ENCODE results near the gene GYPB.
"Not testable (repeated sequence)": the region's sequence is repeated elsewhere in the genome, so short reads cannot be mapped to it uniquely, and the experiment has no call there.

The GYPB gene

DNA sequence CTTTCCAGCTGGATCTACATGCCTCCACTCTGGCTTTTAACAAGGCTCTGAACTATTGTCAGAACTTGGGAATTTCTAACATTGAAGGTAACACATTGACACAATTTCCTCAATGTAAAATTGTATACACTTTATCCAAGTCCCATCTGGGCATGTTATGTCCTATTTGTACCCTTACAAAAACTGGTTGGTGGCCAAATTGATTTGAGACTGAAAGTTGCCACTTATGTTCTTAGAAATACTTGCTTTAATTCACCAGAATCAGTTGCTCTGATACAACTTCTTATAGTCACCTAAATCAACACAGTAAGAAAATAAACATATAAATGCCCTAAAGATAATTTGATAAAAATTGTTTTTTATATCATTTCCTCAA, 15.3 kb downstream of the GYPB start:
- not testable (repeated sequence) for ATAC-seq

DNA sequence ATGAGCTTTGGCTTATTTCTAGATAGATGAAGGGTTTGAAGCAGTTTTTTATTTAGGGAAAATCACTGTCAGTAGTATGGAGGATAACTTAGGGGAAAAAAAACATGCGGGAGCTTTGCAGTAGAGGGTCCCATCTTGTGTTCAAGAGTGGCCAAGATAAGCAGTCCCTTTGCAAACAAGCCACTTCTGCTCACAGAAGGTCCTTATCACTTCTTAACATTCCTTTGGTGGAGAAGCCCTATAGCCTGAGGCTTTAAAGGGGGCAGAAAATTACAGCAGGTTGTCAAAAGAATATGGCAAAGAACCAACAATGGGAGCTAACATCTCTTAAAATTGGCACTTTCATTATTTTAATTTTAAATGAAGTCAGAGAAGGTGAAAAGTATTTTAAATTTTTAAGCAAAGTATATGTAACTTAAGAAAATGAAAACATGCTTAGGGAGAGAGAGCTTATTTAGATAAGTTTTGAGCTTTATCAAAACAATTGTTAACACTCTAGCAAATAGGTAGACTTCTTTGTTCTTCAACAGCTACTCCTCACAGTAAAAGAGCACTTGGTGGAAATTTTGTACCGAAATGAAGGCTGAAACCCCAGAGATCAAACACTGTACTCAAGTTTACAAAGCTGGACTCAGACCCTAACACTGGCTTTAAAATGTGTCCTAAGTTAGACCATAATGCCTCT, 15.8 kb downstream of the GYPB start:
- not testable (repeated sequence) for ATAC-seq

DNA sequence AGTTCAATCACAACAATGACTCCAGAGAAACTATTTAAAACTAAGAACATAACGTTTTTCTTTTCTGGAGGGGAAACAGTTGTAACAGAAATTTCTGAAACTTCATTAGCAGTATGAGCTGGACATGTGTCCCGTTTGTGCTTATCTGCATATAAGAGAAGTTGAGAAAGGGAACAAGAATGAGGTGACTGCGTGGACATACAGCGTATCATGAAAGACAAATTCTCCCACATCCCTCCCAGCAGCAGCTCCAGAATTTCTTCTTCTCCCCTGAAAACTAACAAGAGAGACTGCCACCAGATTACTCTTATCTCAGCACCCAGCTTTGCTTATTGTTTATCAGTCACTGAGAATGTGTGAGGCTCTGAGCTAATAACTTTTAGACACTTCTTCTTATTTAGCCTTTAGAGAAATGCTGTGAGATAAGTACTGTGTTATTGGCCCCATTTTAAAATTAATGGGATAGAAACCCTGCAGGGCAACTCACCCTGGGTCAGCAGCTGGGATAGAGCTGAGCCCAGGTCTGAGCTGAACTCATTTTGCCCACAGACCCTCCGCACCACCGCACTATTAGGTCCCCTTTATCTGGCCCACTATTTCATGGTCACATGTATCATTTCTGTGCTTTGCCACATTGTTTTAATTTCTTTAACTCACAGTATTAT, 18.7 kb downstream of the GYPB start:
- ATAC-seq: not testable (repeated sequence)

DNA sequence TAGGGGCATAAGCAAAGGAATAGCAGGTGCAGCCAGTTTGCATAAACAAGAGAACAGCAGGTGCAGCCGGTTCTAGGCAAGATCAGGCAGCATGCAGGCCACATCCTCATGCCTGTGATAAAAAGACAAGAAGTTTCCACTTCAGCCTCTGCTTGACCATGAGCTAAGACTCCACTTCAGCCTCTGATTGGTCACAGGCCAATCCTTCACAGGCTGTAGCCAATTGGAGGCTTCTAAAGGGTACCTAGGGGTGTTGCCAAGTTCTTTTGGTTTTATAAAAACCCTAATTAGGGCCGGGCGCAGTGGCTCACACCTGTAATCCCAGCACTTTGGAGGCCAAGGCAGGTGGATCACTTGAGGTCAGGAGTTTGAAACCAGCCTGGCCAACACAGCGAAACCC, 23.0 kb downstream of the GYPB start:
- ATAC-seq: not testable (repeated sequence)

DNA sequence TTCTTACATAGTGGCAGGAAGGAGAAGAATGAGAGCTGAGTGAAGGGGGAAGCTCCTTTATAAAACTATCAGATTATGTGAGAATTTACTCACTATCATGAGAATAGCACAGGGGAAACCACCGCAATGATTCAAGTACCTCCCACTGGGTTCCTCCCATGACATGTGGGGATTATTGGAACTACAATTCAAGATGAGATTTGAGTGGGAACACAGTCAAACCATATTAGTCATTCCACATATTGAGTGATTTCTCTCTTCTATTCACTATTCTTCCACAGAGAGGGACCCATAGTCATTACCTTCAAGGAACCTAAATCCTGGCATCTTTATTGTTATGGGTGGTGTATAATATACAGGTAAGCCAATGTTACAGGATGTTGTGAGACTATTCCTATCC, 27.4 kb downstream of the GYPB start:
- ATAC-seq: not testable (repeated sequence)

DNA sequence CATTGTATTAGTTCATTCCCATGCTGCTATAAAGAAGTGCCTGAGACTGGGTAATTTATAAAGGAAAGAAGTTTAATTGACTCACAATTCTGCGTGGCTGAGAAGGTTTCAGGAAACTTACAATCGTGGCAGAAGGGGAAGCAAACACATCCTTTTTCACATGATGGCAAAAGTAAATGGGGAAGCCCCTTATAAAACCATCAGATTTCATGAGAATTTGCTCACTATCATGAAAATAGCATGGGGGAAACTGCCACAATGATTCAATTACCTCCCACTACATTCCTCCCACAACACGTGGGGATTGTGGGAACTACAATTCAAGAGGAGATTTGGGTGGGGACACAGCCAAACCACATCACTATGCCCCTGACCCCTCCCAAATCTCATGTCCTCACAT, 28.5 kb downstream of the GYPB start:
- not testable (repeated sequence) for ATAC-seq

DNA sequence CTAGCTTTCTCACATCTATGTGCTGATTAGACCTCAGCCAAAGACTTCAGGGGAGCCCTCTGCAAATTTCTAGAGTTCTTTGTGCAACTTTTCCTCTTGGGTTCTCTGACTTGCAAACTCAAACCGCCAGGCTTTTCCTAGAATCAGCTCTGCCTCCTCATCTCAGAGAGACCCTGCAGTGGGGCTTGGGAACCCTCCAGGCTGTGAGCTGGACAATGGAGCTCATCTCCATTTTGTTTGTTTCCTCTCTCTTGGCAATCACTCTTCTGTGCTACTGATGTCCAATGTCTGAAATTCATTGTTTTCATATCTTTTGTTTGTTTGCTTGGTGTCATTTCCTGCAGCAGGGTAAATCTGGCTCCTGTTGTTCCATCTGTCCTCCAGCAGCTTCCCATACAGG, 33.0 kb downstream of the GYPB start:
- no peak for ATAC-seq
- TF ChIP-seq, protein P1, sequence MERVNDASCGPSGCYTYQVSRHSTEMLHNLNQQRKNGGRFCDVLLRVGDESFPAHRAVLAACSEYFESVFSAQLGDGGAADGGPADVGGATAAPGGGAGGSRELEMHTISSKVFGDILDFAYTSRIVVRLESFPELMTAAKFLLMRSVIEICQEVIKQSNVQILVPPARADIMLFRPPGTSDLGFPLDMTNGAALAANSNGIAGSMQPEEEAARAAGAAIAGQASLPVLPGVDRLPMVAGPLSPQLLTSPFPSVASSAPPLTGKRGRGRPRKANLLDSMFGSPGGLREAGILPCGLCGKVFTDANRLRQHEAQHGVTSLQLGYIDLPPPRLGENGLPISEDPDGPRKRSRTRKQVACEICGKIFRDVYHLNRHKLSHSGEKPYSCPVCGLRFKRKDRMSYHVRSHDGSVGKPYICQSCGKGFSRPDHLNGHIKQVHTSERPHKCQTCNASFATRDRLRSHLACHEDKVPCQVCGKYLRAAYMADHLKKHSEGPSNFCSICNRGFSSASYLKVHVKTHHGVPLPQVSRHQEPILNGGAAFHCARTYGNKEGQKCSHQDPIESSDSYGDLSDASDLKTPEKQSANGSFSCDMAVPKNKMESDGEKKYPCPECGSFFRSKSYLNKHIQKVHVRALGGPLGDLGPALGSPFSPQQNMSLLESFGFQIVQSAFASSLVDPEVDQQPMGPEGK (CRISPR knock-in tag; IDR thresholded peaks at IDR 0.05; ENCODE audit: borderline replicate concordance): no peak
- TF ChIP-seq BACH2 (CRISPR knock-in tag; IDR thresholded peaks at IDR 0.05; ENCODE audit: borderline replicate concordance): no peak
- TF ChIP-seq SNAI2 (CRISPR knock-in tag; IDR thresholded peaks at IDR 0.05): no peak
- TF ChIP-seq ARNTL (CRISPR knock-in tag; IDR thresholded peaks at IDR 0.05; ENCODE audit: borderline replicate concordance, low read depth): no peak
- TF ChIP-seq PPARA (CRISPR knock-in tag; IDR thresholded peaks at IDR 0.05; ENCODE audit: borderline replicate concordance): no peak
- TF ChIP-seq CSDC2 (CRISPR knock-in tag; IDR thresholded peaks at IDR 0.05): no peak
- no peak for TF ChIP-seq ZC3H10 (CRISPR knock-in tag; IDR thresholded peaks at IDR 0.05)
- TF ChIP-seq ISL1 (CRISPR knock-in tag; IDR thresholded peaks at IDR 0.05): no peak
- TF ChIP-seq, protein P2, sequence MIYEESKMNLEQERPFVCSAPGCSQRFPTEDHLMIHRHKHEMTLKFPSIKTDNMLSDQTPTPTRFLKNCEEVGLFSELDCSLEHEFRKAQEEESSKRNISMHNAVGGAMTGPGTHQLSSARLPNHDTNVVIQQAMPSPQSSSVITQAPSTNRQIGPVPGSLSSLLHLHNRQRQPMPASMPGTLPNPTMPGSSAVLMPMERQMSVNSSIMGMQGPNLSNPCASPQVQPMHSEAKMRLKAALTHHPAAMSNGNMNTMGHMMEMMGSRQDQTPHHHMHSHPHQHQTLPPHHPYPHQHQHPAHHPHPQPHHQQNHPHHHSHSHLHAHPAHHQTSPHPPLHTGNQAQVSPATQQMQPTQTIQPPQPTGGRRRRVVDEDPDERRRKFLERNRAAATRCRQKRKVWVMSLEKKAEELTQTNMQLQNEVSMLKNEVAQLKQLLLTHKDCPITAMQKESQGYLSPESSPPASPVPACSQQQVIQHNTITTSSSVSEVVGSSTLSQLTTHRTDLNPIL (CRISPR knock-in tag; IDR thresholded peaks at IDR 0.05; ENCODE audit: low read depth): no peak
- TF ChIP-seq ZNF70 (CRISPR knock-in tag; IDR thresholded peaks at IDR 0.05): no peak
- no peak for TF ChIP-seq TCF4 (CRISPR knock-in tag; IDR thresholded peaks at IDR 0.05; ENCODE audit: borderline replicate concordance)

DNA sequence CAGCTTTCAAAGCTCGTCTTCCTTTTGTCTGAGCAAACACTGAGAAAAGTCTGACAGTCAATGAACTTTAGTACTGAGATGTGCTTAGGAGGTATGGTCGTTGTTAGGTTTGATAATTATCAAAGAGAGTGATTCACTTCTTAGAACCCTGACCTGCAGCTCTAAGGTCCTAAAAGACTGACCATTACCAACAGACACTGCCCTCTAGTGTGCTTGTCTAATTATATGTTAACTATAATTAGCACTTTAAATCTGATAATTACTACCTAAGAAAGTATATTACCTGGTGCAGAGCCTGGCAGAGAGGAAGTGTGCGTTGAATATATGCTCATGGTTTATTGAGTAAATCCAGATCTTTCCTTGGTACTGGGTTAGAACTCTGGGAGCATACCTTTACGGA, 38.4 kb downstream of the GYPB start:
- peak; percentile 27; the same call in 1 of the 3 replicates for ATAC-seq

DNA sequence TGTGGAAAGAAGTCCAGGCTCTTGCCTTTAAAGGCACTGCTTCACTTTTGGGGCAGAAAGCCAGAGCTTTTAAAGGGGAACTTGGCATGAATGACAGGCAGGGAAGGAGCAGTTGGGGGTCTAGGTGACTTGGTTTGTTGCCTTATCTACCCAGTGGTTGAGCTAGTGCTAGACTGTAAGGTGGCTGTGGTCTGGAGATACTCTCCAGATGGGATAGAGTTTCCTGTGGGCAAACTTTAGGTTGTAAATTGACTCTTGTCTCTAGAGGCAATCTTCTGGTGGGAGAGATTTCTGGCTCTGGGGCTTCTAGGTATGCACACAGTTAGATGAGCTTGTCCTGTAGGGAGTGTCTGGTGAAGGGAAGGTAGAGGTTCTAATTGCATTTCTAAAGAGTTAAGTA, 43.7 kb downstream of the GYPB start:
- ATAC-seq: not testable (repeated sequence)

DNA sequence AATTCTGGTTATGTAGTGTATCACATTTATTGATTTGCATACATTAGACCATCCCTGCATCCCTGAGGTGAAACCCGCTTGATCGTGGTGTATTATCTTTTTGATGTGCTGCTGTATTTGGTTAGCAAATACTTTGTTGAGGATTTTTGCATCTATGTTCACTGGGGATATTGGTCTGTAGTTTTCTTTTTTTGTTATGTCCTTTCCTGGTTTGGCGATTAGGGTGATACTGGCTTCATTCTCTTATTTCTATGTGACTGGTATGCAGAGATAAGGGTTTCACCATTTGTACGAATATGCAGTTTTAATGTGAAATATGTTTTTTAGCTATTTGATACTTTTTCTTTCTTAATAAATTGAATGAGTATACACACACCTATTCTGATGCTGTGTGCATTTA, 45.2 kb downstream of the GYPB start:
- ATAC-seq: not testable (repeated sequence)

DNA sequence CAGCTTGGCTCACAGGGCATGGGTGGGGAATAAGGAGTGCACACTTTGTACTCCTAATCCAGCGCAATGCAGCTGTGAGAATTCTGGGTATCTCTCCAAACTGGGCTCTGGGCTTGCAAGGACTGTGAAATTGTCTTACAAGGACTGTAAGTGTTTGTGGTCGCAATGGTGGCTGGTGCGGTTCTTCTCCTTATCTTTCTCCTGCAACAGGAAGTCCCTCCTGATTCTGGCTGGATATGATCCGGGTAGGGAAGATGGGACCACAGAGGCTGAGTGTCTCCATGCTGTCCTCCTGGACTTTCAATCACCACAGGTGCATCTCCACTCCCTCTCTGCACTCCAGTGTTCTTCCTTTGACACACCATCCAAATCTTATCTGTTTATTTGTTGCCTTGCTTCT, 58.1 kb downstream of the GYPB start:
- no peak for ATAC-seq
- no peak for TF ChIP-seq ARNTL (CRISPR knock-in tag; IDR thresholded peaks at IDR 0.05; ENCODE audit: borderline replicate concordance, low read depth)
- no peak for TF ChIP-seq TOX (CRISPR knock-in tag; IDR thresholded peaks at IDR 0.05; ENCODE audit: borderline replicate concordance)
- TF ChIP-seq TCF4 (CRISPR knock-in tag; IDR thresholded peaks at IDR 0.05; ENCODE audit: borderline replicate concordance): no peak
- no peak for TF ChIP-seq ZNF565 (CRISPR knock-in tag; conservative IDR thresholded peaks at IDR 0.05; ENCODE audit: low read depth)
- TF ChIP-seq, protein P1 (CRISPR knock-in tag; IDR thresholded peaks at IDR 0.05; ENCODE audit: borderline replicate concordance): no peak
- no peak for TF ChIP-seq ISL1 (CRISPR knock-in tag; IDR thresholded peaks at IDR 0.05)
- TF ChIP-seq, protein P3, sequence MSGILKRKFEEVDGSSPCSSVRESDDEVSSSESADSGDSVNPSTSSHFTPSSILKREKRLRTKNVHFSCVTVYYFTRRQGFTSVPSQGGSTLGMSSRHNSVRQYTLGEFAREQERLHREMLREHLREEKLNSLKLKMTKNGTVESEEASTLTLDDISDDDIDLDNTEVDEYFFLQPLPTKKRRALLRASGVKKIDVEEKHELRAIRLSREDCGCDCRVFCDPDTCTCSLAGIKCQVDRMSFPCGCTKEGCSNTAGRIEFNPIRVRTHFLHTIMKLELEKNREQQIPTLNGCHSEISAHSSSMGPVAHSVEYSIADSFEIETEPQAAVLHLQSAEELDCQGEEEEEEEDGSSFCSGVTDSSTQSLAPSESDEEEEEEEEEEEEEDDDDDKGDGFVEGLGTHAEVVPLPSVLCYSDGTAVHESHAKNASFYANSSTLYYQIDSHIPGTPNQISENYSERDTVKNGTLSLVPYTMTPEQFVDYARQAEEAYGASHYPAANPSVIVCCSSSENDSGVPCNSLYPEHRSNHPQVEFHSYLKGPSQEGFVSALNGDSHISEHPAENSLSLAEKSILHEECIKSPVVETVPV (CRISPR knock-in tag; IDR thresholded peaks at IDR 0.05): no peak
- no peak for TF ChIP-seq PPARA (CRISPR knock-in tag; IDR thresholded peaks at IDR 0.05; ENCODE audit: borderline replicate concordance)
- TF ChIP-seq GLIS3 (CRISPR knock-in tag; IDR thresholded peaks at IDR 0.05): no peak
- TF ChIP-seq ZFP30 (CRISPR knock-in tag; IDR thresholded peaks at IDR 0.05): no peak
- TF ChIP-seq ZFP3 (CRISPR knock-in tag; IDR thresholded peaks at IDR 0.05): no peak

All from SK-N-SH treated with all-trans-retinoic acid at 6 μM for 48 hours (cell line).